Peyer's patch (tissue), 4 donors: ENCODE results near the gene EDN2.

Source experiments
- CTCF ChIP-seq, 6 experiments: fragments of 450-650 bp in 4 of 6; fragments of 200-600 bp in 2 of 6; sonication (generic) in 1 of 6; IDR thresholded peaks; one replicate each; pipeline ENCODE4 v1.5.1; 2017 to 2019; ENCODE audit warnings: antibody characterized with exemption in 6 of 6, mild to moderate bottlenecking in 3 of 6, moderate library complexity in 1 of 6
- POLR2A ChIP-seq, 2 donors: fragments of 450-650 bp; IDR thresholded peaks; one replicate each; pipeline ENCODE4 v1.5.1; 2017; ENCODE audit warnings: antibody characterized with exemption in 2 of 2, mild to moderate bottlenecking in 2 of 2, moderate library complexity in 2 of 2

GRCh38 chr1:41473738-41474362, 10.6 kb downstream of the EDN2 start:
- TF ChIP-seq CTCF (IDR thresholded peaks at IDR 0.05), result no peak
- TF ChIP-seq POLR2A (IDR thresholded peaks at IDR 0.05), result no peak
